ENCODE measurements around the gene KCNJ3. TPM values are rescaled to one million over a fixed set of nuclear protein-coding genes. Genes with fewer than 3 reads are reported as not detected.

Gene KCNJ3
- total RNA-seq, 4 donors from 2014 or later, result not detected

GRCh38 chr2:154696369-154696768, 2.1 kb upstream of the KCNJ3 start:
- TF ChIP-seq, protein P1, sequence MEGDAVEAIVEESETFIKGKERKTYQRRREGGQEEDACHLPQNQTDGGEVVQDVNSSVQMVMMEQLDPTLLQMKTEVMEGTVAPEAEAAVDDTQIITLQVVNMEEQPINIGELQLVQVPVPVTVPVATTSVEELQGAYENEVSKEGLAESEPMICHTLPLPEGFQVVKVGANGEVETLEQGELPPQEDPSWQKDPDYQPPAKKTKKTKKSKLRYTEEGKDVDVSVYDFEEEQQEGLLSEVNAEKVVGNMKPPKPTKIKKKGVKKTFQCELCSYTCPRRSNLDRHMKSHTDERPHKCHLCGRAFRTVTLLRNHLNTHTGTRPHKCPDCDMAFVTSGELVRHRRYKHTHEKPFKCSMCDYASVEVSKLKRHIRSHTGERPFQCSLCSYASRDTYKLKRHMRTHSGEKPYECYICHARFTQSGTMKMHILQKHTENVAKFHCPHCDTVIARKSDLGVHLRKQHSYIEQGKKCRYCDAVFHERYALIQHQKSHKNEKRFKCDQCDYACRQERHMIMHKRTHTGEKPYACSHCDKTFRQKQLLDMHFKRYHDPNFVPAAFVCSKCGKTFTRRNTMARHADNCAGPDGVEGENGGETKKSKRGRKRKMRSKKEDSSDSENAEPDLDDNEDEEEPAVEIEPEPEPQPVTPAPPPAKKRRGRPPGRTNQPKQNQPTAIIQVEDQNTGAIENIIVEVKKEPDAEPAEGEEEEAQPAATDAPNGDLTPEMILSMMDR (IDR thresholded peaks at IDR 0.05; ENCODE audit: low read depth), result no peak

DNA sequence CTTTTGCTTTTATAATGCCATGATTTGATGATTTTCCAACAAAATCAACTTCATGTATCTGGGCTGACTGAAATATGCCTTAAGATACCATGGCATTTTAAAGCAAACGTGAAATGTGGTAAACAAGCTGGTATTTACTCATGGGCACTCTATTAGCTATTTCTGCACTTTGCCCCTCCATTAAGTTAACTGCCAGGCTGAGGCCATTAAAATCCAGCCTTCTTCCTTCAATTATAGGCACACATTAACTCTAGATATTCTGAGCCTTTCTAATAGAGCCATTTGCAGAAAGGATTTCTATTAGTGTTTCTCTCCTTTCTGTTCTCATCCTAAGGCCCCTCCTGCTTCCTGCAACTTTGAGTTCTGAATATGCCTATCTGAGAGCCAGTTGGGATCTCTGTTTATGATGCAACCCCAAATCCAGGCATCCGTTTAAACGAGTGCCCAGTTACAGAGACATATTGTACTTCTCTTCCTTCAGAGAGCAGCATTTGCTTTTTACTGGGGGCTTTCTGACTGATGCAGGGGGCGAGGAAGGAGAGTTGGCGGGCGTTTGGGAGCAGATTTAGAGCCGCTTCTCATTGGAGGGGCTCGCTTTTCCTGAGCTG, 1.6 kb upstream of the KCNJ3 start:
- TF ChIP-seq, protein P1 (IDR thresholded peaks at IDR 0.05; ENCODE audit: low read depth), result no peak

DNA sequence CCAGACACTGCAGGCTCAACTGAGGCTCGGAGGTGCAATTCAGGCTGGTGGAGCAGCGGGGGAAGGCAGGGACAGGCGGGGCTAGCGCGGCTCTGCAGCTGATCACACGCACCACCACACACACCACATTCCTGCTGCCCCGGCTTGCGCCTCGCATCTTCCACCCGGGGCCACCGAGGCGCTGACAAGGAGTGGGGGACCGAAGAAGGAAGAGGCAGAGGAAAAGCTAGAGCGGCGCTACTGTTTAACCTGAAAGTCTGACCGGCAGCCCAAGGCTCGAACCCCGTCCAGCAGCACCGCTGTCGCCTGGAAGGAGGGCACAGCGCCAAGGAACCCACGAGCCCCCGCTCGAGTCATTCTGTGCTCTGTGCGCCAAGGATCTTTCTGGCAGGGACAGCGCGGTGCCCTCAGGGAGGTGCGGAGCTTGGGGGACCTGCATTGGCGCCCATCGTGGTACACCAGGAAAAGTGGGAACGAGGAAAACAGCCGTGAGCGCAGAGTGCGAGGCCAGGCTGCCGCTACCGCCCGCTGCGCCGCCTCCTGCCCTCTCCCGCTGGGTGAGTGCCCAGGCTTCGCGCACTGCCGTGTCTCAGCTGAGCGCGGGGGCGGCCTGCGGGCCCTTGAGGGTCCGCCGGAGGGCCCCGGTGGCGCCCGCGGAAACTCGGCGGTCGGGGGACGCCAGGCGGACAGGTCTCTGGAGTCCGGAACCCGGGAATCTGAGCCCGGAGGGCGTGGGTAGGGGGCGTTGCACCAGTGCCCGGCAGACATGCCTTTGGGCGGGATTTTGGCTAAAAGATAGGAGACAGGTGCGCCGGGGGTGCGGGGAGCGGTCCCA, 860 bp upstream of the KCNJ3 start:
- TF ChIP-seq, protein P1 (IDR thresholded peaks at IDR 0.05; ENCODE audit: low read depth), result no peak

DNA sequence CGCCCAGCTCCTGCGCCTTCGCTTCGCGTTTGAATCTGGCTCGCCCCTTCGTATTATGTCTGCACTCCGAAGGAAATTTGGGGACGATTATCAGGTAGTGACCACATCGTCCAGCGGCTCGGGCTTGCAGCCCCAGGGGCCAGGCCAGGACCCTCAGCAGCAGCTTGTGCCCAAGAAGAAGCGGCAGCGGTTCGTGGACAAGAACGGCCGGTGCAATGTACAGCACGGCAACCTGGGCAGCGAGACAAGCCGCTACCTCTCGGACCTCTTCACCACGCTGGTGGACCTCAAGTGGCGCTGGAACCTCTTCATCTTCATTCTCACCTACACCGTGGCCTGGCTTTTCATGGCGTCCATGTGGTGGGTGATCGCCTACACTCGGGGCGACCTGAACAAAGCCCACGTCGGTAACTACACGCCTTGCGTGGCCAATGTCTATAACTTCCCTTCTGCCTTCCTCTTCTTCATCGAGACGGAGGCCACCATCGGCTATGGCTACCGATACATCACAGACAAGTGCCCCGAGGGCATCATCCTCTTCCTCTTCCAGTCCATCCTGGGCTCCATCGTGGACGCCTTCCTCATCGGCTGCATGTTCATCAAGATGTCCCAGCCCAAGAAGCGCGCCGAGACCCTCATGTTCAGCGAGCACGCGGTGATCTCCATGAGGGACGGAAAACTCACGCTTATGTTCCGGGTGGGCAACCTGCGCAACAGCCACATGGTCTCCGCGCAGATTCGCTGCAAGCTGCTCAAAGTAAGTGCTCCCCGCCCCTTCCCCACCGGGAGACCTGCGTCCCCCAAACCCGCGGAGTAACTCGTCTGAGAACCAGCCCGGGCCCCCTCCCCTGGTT, 453 bp downstream of the KCNJ3 start:
- TF ChIP-seq, protein P1 (IDR thresholded peaks at IDR 0.05; ENCODE audit: low read depth), result no peak

GRCh38 chr2:154699575-154699930, 1.1 kb downstream of the KCNJ3 start:
- TF ChIP-seq, protein P1 (IDR thresholded peaks at IDR 0.05; ENCODE audit: low read depth), result no peak

DNA sequence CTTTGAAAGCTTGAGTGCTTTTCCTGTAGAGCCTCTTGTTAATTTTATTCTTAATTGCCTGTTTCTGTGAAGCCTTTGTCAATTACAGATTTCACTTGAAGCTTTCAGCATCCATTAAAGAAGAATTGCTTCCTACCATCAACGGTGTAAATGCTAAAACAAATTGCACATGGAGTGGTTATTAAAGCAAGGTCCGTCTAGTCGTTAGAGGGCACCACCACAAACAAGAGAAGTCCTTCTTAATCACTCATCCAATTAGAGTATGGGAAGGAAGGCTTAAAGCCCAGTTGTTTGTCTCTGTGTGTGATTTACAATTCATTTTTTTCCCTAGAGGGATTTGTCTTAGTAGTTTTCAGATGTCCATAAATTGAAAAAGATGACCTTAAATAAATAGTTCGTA, 1.6 kb downstream of the KCNJ3 start:
- TF ChIP-seq, protein P1 (IDR thresholded peaks at IDR 0.05; ENCODE audit: low read depth), result no peak

GRCh38 chr2:154704991-154705390, 6.5 kb downstream of the KCNJ3 start:
- TF ChIP-seq, protein P1 (IDR thresholded peaks at IDR 0.05; ENCODE audit: low read depth), result no peak

All from subcutaneous adipose tissue (tissue), 4 donors.